Uterus (tissue), 4 donors: ENCODE results near the gene ARHGEF4. TPM values are rescaled to one million over a fixed set of nuclear protein-coding genes. Genes with fewer than 3 reads are reported as not detected.

Source experiments
- DNase-seq, 2 donors: peaks; one replicate each; pipeline ENCODE4 v3.0.0-alpha.2; 2019 to 2020
- H3K27ac ChIP-seq, 2 donors: fragments of 200-600 bp; sonication (generic); 1 replicate in 1 of 2; 2 replicates in 1 of 2; pipeline ENCODE4 v1.5.1; 2016 to 2018
- H3K27me3 ChIP-seq, 2 donors: fragments of 200-600 bp; sonication (generic); one replicate each; pipeline ENCODE4 v1.5.1; 2018 to 2019; ENCODE audit warnings: control low read depth in 1 of 2
- H3K36me3 ChIP-seq, 2 donors: fragments of 200-600 bp; sonication (generic); one replicate each; pipeline ENCODE4 v1.5.1; 2019; ENCODE audit warnings: control low read depth in 1 of 2
- H3K4me1 ChIP-seq, 2 donors: fragments of 200-600 bp; sonication (generic); one replicate each; pipeline ENCODE4 v1.5.1; 2018 to 2019; ENCODE audit warnings: control low read depth in 1 of 2
- H3K4me3 ChIP-seq, 2 donors: fragments of 200-600 bp; sonication (generic); 1 replicate in 1 of 2; 2 replicates in 1 of 2; pipeline ENCODE4 v1.5.1; 2018 to 2019; ENCODE audit warnings: mild to moderate bottlenecking in 1 of 2
- H3K9me3 ChIP-seq, 2 donors: fragments of 200-600 bp; sonication (generic); one replicate each; pipeline ENCODE4 v1.5.1; 2019; ENCODE audit warnings: control low read depth in 1 of 2
- CTCF ChIP-seq, 4 experiments: fragments of 200-600 bp in 2 of 4; fragments of 450-650 bp in 2 of 4; sonication (generic) in 2 of 4; IDR thresholded peaks; one replicate each; pipeline ENCODE4 v1.5.1; 2016 to 2019; ENCODE audit warnings: antibody characterized with exemption in 4 of 4, mild to moderate bottlenecking in 2 of 4, moderate library complexity in 1 of 4
- POLR2A ChIP-seq, 2 donors: fragments of 450-650 bp; IDR thresholded peaks; one replicate each; pipeline ENCODE4 v1.6.1; 2016; ENCODE audit warnings: antibody characterized with exemption in 2 of 2, mild to moderate bottlenecking in 1 of 2, moderate library complexity in 1 of 2
- intact Hi-C: fragments of 100-400 bp; cut with DNase I; formaldehyde crosslinking; loops from one replicate; pipeline ENCODE4 v1.15.1; 2023; ENCODE audit warnings: low total_unique reads
- total RNA-seq, 4 donors: library from RNA; depleted of rRNA in 3 of 4; stranded (reverse); fragments of >200 nt in 3 of 4; gene quantifications; one replicate each; pipeline versions ENCODE4 v1.1.0 to v1.2.4, GENCODE V29; 2014 to 2023
- donor health status: DM: yes; HTN: yes; CAD: no.

The ARHGEF4 gene
- total RNA-seq, 4 donors from 2014 or later: 1.8 to 26.2 (median 9.6) TPM

- H3K27ac ChIP-seq: no peak overlapping the region
These were observed 205.5 kb downstream of the ARHGEF4 start for GRCh38 chr2:131042148-131042775.

GRCh38 chr2:131043199-131044074, 206.7 kb downstream of the ARHGEF4 start:
- no peaks in the 10 kb centered on the region for H3K36me3 ChIP-seq
- DNase-seq: no peak
- intact Hi-C loops: no loop called here

More at GRCh38 chr2:131042148-131042775, 205.5 kb downstream of the ARHGEF4 start:
- intact Hi-C loops: no loop called here
- TF ChIP-seq POLR2A (IDR thresholded peaks at IDR 0.05): no peak
- no peak for TF ChIP-seq CTCF (IDR thresholded peaks at IDR 0.05)
- no peak for DNase-seq
- H3K36me3 ChIP-seq: no peaks in the 10 kb centered on the region
- H3K27me3 ChIP-seq: no peaks in the 10 kb centered on the region
- no peak overlapping the region for H3K4me3 ChIP-seq
- H3K4me1 ChIP-seq: no peaks in the 10 kb centered on the region
- H3K9me3 ChIP-seq: no peaks in the 10 kb centered on the region

GRCh38 chr2:131044075-131044756, 207.5 kb downstream of the ARHGEF4 start:
- H3K4me3 ChIP-seq: no peak overlapping the region
- TF ChIP-seq POLR2A (IDR thresholded peaks at IDR 0.05) (no peak), CTCF (IDR thresholded peaks at IDR 0.05) (no peak)
- H3K9me3 ChIP-seq: no peaks in the 10 kb centered on the region
- no peak for DNase-seq
- intact Hi-C loops: no loop called here
- no peak overlapping the region for H3K27ac ChIP-seq
- no peaks in the 10 kb centered on the region for H3K27me3 ChIP-seq
- no peaks in the 10 kb centered on the region for H3K4me1 ChIP-seq
- H3K36me3 ChIP-seq: no peaks in the 10 kb centered on the region

More at GRCh38 chr2:131043199-131044074, 206.7 kb downstream of the ARHGEF4 start:
- no peak overlapping the region for H3K27ac ChIP-seq
- no peaks in the 10 kb centered on the region for H3K27me3 ChIP-seq
- no peak overlapping the region for H3K4me3 ChIP-seq
- TF ChIP-seq POLR2A (IDR thresholded peaks at IDR 0.05) (no peak), CTCF (IDR thresholded peaks at IDR 0.05) (no peak)
- no peaks in the 10 kb centered on the region for H3K9me3 ChIP-seq
- no peaks in the 10 kb centered on the region for H3K4me1 ChIP-seq

GRCh38 chr2:131044757-131045150, 208.0 kb downstream of the ARHGEF4 start:
- H3K4me3 ChIP-seq: no peak overlapping the region
- no peaks in the 10 kb centered on the region for H3K36me3 ChIP-seq
- H3K27me3 ChIP-seq: no peaks in the 10 kb centered on the region
- no peaks in the 10 kb centered on the region for H3K4me1 ChIP-seq
- no peak for TF ChIP-seq POLR2A (IDR thresholded peaks at IDR 0.05)
- TF ChIP-seq CTCF (IDR thresholded peaks at IDR 0.05): no peak
- DNase-seq: no peak
- no peaks in the 10 kb centered on the region for H3K9me3 ChIP-seq
- intact Hi-C loops: no loop called here
- H3K27ac ChIP-seq: no peak overlapping the region
